K562 (cell line): ENCODE measurements around the gene CCSER1. TPM values are rescaled to one million over a fixed set of nuclear protein-coding genes. Genes with fewer than 3 reads are reported as not detected.

ENCODE experiments used
- ATAC-seq: fragments of 200-7000 bp; cut with Tn5 transposase; 3 replicates; pipeline ENCODE4 v1.9.1; 2020; ENCODE audit warnings: moderate library complexity
- BruUV-seq: library from RNA; stranded (reverse); fragments of 400-500 nt; replicated peaks from 2 replicates; lab custom pipeline; 2021; lab: Mats Ljungman, UMichigan
- CTCF ChIA-PET: fragments of 300-600 bp; formaldehyde crosslinking; extraction: SDS; loops from one replicate; lab custom pipeline; 2021; ENCODE audit warnings: low intra/inter-chr PET ratio; lab: Yijun Ruan, JAX
- POLR2A ChIA-PET: fragments of 300-600, 350-650 bp; sonication (Branson Sonifier 250); formaldehyde crosslinking; extraction: SDS; loops from one replicate; lab custom pipeline; 2021; ENCODE audit warnings: antibody characterized with exemption, inconsistent platforms; lab: Yijun Ruan, JAX
- DNase-seq, 4 experiments: peaks; one replicate each; pipeline versions ENCODE4 v3.0.0 to v3.0.0-alpha.2; 2011 to 2018; ENCODE audit warnings: low spot score in 3 of 4, mixed read lengths in 3 of 4; ENCODE audit errors: extremely low read depth in 1 of 4
- FAIRE-seq: peaks from 2 replicates; lab custom pipeline; 2011; peaks lifted over from hg19 to GRCh38; lab: Jason Lieb, UNC
- H2AFZ ChIP-seq: 2 replicates; pipeline ENCODE4 v1.6.0; 2011; ENCODE audit warnings: low read depth, low read length, control low read depth, inconsistent platforms
- H3K27ac ChIP-seq: fragments of 200-600 bp; 3 replicates; pipeline ENCODE4 v1.8.0; 2011; ENCODE audit warnings: low read depth, mild to moderate bottlenecking, control low read depth, inconsistent platforms, low read length, moderate library complexity, mixed read lengths; ENCODE audit errors: extremely low read depth
- H3K27me3 ChIP-seq, 2 experiments: fragments of 300-600 bp in 1 of 2; 2 replicates in 1 of 2; 3 replicates in 1 of 2; pipeline versions ENCODE4 v1.6.0 to v1.8.0; 2011; ENCODE audit warnings: inconsistent platforms in 2 of 2, low read length in 2 of 2, mild to moderate bottlenecking in 1 of 2, mixed read lengths in 1 of 2, moderate library complexity in 1 of 2; ENCODE audit not compliant: control insufficient read depth in 2 of 2, insufficient read depth in 2 of 2
- H3K36me3 ChIP-seq: fragments of 300-600 bp; 3 replicates; pipeline ENCODE4 v1.8.0; 2011; ENCODE audit warnings: mild to moderate bottlenecking, low read length, inconsistent platforms; ENCODE audit not compliant: control insufficient read depth, insufficient read depth
- H3K4me1 ChIP-seq, 2 experiments: fragments of 200-600 bp in 1 of 2; replicated peaks in 1 of 2; 2 replicates in 1 of 2; 3 replicates in 1 of 2; pipeline versions ENCODE4 v1.5.1 to v1.8.0; 2011; ENCODE audit warnings: inconsistent platforms in 2 of 2, low read length in 2 of 2, mild to moderate bottlenecking in 1 of 2, mixed read lengths in 1 of 2, moderate library complexity in 1 of 2; ENCODE audit not compliant: control insufficient read depth in 2 of 2, insufficient read depth in 2 of 2
- H3K4me2 ChIP-seq: 2 replicates; pipeline ENCODE4 v1.6.1; 2011; ENCODE audit warnings: low read length, control low read depth, inconsistent platforms, mixed read lengths; ENCODE audit not compliant: insufficient read depth
- H3K4me3 ChIP-seq: fragments of 200-600 bp; sonication (generic), shearing (Covaris generic); 2 replicates; pipeline ENCODE4 v1.5.1; 2016; ENCODE audit warnings: control low read depth, inconsistent platforms
- H3K79me2 ChIP-seq: fragments of 200-600 bp; 3 replicates; pipeline ENCODE4 v1.8.0; 2011; ENCODE audit warnings: low read length, inconsistent platforms; ENCODE audit not compliant: control insufficient read depth, insufficient read depth
- H3K9ac ChIP-seq, 2 experiments: 2 replicates each; pipeline versions ENCODE4 v1.6.0 to v1.6.1; 2011; ENCODE audit warnings: low read depth in 2 of 2, low read length in 2 of 2, control low read depth in 1 of 2, inconsistent platforms in 1 of 2, mild to moderate bottlenecking in 1 of 2, mixed read lengths in 1 of 2; ENCODE audit not compliant: insufficient read depth in 1 of 2
- H3K9me1 ChIP-seq: one replicate; pipeline ENCODE4 v1.6.0; 2011; ENCODE audit warnings: inconsistent platforms, mild to moderate bottlenecking, low read length, moderate library complexity; ENCODE audit not compliant: control insufficient read depth, insufficient read depth
- H3K9me3 ChIP-seq: replicated peaks from 2 replicates; pipeline ENCODE4 v1.5.1; 2011; ENCODE audit warnings: low read depth, low read length, inconsistent platforms; ENCODE audit not compliant: control insufficient read depth, insufficient read depth
- H4K20me1 ChIP-seq: replicated peaks from 2 replicates; pipeline ENCODE4 v1.6.1; 2011; ENCODE audit warnings: low read length, inconsistent platforms, mixed read lengths; ENCODE audit not compliant: control insufficient read depth, insufficient read depth
- ATF6 ChIP-seq: sonication (generic); formaldehyde crosslinking; IDR thresholded peaks from 2 replicates; pipeline ENCODE4 v1.4.0; 2020; ENCODE audit warnings: mild to moderate bottlenecking, missing genetic modification reagents
- BRF1 ChIP-seq: IDR thresholded peaks from 3 replicates; pipeline ENCODE4 v1.6.1; 2011; ENCODE audit warnings: borderline replicate concordance, mild to moderate bottlenecking; ENCODE audit not compliant: insufficient read length; ENCODE audit errors: extremely low read depth
- DNMT1 ChIP-seq: fragments of 450-650 bp; IDR thresholded peaks from 2 replicates; pipeline ENCODE4 v1.6.1; 2016; ENCODE audit warnings: antibody characterized with exemption, mild to moderate bottlenecking
- EP300 ChIP-seq: IDR thresholded peaks from 2 replicates; pipeline ENCODE4 v1.6.1; 2012; ENCODE audit warnings: low read length, improper control_type of control experiment
- EZH2 ChIP-seq: IDR thresholded peaks from 2 replicates; pipeline ENCODE4 v1.6.1; 2012; ENCODE audit warnings: low read depth, mild to moderate bottlenecking, inconsistent platforms, low read length, borderline replicate concordance
- HBP1 ChIP-seq: fragments of 450-650 bp; formaldehyde crosslinking; IDR thresholded peaks from 2 replicates; pipeline ENCODE4 v1.4.0; 2022; ENCODE audit warnings: missing genetic modification characterization
- HDAC1 ChIP-seq, 2 experiments: fragments of 450-650 bp; IDR thresholded peaks; 2 replicates each; pipeline ENCODE4 v1.6.1; 2016 to 2017; ENCODE audit warnings: inconsistent platforms in 1 of 2, mild to moderate bottlenecking in 1 of 2, moderate library complexity in 1 of 2
- HNRNPK ChIP-seq: fragments of 200-400 bp; formaldehyde crosslinking; IDR thresholded peaks from one replicate; pipeline ENCODE4 v1.6.1; 2018; ENCODE audit warnings: mild to moderate bottlenecking, low read depth, low read length; ENCODE audit not compliant: poor library complexity, severe bottlenecking
- HNRNPLL ChIP-seq: fragments of 200-400 bp; formaldehyde crosslinking; IDR thresholded peaks from 2 replicates; pipeline ENCODE4 v1.6.1; 2017; ENCODE audit warnings: low read length, low read depth, mild to moderate bottlenecking; ENCODE audit not compliant: poor library complexity, severe bottlenecking
- JUND ChIP-seq, 2 experiments: IDR thresholded peaks; 2 replicates in 1 of 2; 3 replicates in 1 of 2; pipeline ENCODE4 v1.6.1; 2011; ENCODE audit warnings: borderline replicate concordance in 2 of 2, low read depth in 2 of 2, low read length in 2 of 2, improper control_type of control experiment in 1 of 2, missing biosample characterization in 1 of 2, missing genetic modification characterization in 1 of 2, missing genetic modification reagents in 1 of 2
- MAFK ChIP-seq: IDR thresholded peaks from 2 replicates; pipeline ENCODE4 v1.6.1; 2011; ENCODE audit warnings: low read length, improper control_type of control experiment
- OTX1 ChIP-seq: fragments of 450-650 bp; formaldehyde crosslinking; IDR thresholded peaks from 2 replicates; pipeline ENCODE4 v1.4.0; 2022; ENCODE audit warnings: mild to moderate bottlenecking
- SMAD3 ChIP-seq: fragments of 450-650 bp; formaldehyde crosslinking; conservative IDR thresholded peaks from 2 replicates; pipeline ENCODE4 v1.4.0; 2020; ENCODE audit warnings: mild to moderate bottlenecking
- SREBF2 ChIP-seq: sonication (generic); formaldehyde crosslinking; IDR thresholded peaks from 2 replicates; pipeline ENCODE4 v1.4.0; 2020; ENCODE audit warnings: mild to moderate bottlenecking, missing genetic modification reagents
- ZNF23 ChIP-seq: fragments of 250-450 bp; sonication (Bioruptor Pico); IDR thresholded peaks from 2 replicates; pipeline ENCODE4 v1.4.0; 2020; ENCODE audit warnings: mild to moderate bottlenecking
- ZNF551 ChIP-seq: fragments of 250-450 bp; sonication (Bioruptor Pico); IDR thresholded peaks from 2 replicates; pipeline ENCODE4 v1.5.0; 2021; ENCODE audit warnings: mild to moderate bottlenecking, moderate library complexity
- WGBS: fragments of 100-300 bp; shearing (Covaris generic); methylation state at CpG from one replicate; pipeline ENCODE4 v1.1.6; 2016; ENCODE audit warnings: low coverage, mixed read lengths; ENCODE audit not compliant: insufficient coverage; ENCODE audit errors: missing lambda C conversion rate; 5-methylcytosine and 5-hydroxymethylcytosine counted together
- in situ Hi-C: fragments of 300-500 bp; cut with MboI; formaldehyde crosslinking; loops from 4 replicates; pipeline ENCODE4 v1.15.0; 2018; ENCODE audit warnings: inconsistent platforms, mixed read lengths
- intact Hi-C: fragments of 100-400 bp; cut with micrococcal nuclease; formaldehyde crosslinking; loops from 2 replicates; pipeline ENCODE4 v1.14.2; 2022
- polyA plus RNA-seq, 8 experiments: library from polyadenylated mRNA; depleted of rRNA in 4 of 8; stranded (reverse) in 5 of 8; unstranded in 3 of 8; fragments of >200 nt; fragmentation: Nextera tagmentation in 2 of 8; fragmentation: Illumina TruSeq in 1 of 8; extraction: Ambion mirVana in 2 of 8; extraction: Trizol in 1 of 8; gene quantifications; 2 replicates each; pipeline versions ENCODE4 v1.2.1 to v1.2.3, GENCODE V29; 2011 to 2014; ENCODE audit warnings: inconsistent platforms in 1 of 8, missing spikeins in 1 of 8
- total RNA-seq, 7 experiments: library from RNA; depleted of rRNA in 6 of 7; stranded (reverse); fragments of >200 nt in 6 of 7; fragmentation: Illumina TruSeq in 2 of 7; extraction: Trizol in 2 of 7; gene quantifications; 2 replicates each; pipeline versions ENCODE4 v1.2.1 to v1.2.3, GENCODE V29; 2011 to 2021; ENCODE audit warnings: low replicate concordance in 1 of 7

Gene CCSER1
- total and polyA plus RNA-seq, 9 of the 15 experiments (the other 6 are each of a cell fraction or from before 2014, with no cell fraction given): not detected

- TF ChIP-seq SMAD3 (CRISPR knock-in tag) (no peak), EP300 (no peak), BRF1 (no peak), EZH2 (no peak), SREBF2 (CRISPR knock-in tag) (no peak), JUND (IDR thresholded peaks at IDR 0.05; ENCODE audit: borderline replicate concordance, low read depth, low read length) (no peak), JUND (tag; IDR thresholded peaks at IDR 0.05; ENCODE audit: borderline replicate concordance, low read depth, low read length) (no peak), ZNF551 (CRISPR knock-in tag) (no peak), MAFK (no peak)
Measured at GRCh38 chr4:91369116-91369515, 1241.9 kb downstream of the CCSER1 start (continued).

GRCh38 chr4:91373546-91373945 is 1246.4 kb downstream of the CCSER1 start:
- no peaks in the 10 kb centered on the region for H3K36me3 ChIP-seq
- 2% methylated on average over 4 of the region's 4 CpGs for WGBS
- H3K4me1 ChIP-seq: no peaks in the 10 kb centered on the region
- no peak overlapping the region for H3K9ac ChIP-seq
- no peaks in the 10 kb centered on the region for H3K9me3 ChIP-seq
- no peak overlapping the region for H2AFZ ChIP-seq
- no peak overlapping the region for H3K4me3 ChIP-seq
- ChIA-PET POLR2A (no interaction called here), CTCF (no interaction called here)
- ATAC-seq (no peak), FAIRE-seq (no peak), DNase-seq (no peak)
- in situ Hi-C loops (no loop called here), intact Hi-C loops (no loop called here)
- BruUV-seq: no TSS peak
- no peaks in the 10 kb centered on the region for H3K9me1 ChIP-seq
- no peak overlapping the region for H3K4me2 ChIP-seq
- H4K20me1 ChIP-seq: no peaks in the 10 kb centered on the region
- H3K27ac ChIP-seq: no peak overlapping the region
- no peaks in the 10 kb centered on the region for H3K79me2 ChIP-seq
- no peaks in the 10 kb centered on the region for H3K27me3 ChIP-seq
- TF ChIP-seq HNRNPK (no peak), ATF6 (CRISPR knock-in tag) (no peak), ZNF23 (CRISPR knock-in tag) (no peak), HNRNPLL (no peak), DNMT1 (no peak), HDAC1 (IDR thresholded peaks at IDR 0.05) (no peak), HBP1 (CRISPR knock-in tag) (no peak), OTX1 (CRISPR knock-in tag) (no peak)
